HG02884 (cell line): Measurements from ENCODE around the gene GZMM.

Experiments used
- ATAC-seq: cut with Tn5 transposase; IDR thresholded peaks from one replicate; pipeline ENCODE4 v1.9.1; 2021; ENCODE audit warnings: mild to moderate bottlenecking, moderate library complexity; ENCODE audit not compliant: unreplicated experiment

GZMM gene

DNA sequence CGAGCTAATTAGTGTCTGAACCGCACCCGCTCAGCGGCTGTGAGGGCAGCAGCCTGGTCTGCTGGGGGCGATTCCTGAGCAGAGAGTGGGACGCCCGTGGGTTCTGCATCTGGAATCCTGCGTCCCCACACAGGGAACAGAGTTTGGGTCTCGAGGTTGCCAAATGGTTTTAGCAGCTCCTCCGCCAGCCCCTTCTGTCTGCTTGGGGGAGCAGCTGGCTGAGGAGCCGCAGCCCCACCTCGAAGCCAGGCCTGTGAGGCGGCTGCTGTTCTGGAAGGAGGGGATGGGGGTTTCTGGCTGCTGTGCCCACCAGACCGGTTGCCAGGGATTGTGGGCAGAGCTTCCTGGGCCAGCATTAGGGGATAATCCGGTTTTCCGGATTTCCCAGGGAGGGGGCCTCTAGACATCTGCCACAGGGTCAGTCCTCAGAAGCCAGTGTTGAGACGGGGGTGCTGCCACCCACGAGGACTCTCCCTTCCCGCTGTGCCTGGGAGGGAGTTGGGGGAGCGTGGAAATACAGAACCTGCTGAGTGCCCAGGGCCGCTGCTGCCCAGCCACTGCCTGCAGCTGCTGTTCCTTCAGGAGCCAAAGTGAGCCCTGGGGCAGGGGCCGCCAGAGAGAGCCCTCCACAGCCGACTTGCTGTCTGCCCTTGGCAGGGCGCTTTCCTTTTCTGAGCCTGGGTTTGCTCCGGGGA lies 10.3 kb upstream of the GZMM start:
- no peak for ATAC-seq

DNA sequence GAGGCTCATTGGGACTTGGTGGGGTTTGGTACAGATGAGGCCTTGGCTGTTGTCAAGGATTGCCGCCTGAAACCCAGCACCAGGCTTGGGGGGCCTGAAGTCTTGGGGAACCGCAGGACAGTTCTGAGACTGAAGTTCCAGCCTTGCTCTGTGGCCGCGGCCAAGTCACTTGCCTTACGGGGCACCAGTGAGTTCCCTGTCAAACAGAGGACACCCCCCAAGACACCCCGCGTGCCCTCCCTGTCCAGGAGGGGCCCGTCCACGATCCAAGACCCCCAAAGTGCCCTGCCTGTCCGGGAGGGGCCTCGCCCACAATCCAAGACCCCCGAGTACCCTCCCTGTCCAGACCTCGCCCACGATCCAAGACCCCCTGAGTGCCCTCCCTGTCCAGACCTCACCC lies 9.8 kb upstream of the GZMM start:
- no peak for ATAC-seq

DNA sequence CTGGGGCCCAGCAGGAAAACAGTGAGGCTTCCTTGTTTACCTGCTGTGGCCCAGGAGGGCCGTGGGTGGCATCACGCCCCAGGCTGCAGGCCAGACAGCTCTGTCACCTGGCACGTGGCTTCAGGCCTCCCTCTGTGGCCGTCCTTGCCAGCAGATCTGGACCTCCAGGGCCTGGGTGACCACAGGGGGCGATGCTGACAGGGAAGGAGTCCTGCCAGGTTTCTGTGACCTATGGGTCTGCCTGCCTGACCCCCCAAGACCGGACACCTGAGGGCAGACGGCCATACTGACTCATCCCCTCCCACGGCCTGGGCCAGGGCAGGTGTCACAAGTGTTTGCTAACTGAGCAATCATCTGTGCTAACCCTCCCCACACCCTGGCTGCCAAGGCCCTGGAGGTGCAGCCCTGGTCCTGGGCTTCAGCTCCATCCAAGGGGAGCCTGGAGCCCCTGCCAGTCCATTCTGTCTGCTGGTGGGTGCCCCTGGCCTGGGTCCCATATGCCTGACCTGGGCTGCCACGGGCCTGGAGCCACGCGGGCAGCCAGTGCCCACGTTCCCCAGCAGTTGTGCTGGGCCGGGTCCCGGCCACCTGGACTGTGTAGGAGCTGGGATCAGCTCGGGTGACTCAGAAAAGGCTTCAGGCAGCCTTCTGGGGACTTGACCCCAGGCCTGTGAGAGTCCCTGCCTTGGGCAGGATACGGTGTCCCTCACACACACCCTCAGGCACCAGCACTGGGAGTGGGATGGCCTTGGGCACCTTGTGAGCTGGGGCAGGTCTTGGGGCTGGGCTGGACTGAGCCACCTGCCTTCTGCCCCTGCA lies 8.6 kb upstream of the GZMM start:
- ATAC-seq, result no peak

DNA sequence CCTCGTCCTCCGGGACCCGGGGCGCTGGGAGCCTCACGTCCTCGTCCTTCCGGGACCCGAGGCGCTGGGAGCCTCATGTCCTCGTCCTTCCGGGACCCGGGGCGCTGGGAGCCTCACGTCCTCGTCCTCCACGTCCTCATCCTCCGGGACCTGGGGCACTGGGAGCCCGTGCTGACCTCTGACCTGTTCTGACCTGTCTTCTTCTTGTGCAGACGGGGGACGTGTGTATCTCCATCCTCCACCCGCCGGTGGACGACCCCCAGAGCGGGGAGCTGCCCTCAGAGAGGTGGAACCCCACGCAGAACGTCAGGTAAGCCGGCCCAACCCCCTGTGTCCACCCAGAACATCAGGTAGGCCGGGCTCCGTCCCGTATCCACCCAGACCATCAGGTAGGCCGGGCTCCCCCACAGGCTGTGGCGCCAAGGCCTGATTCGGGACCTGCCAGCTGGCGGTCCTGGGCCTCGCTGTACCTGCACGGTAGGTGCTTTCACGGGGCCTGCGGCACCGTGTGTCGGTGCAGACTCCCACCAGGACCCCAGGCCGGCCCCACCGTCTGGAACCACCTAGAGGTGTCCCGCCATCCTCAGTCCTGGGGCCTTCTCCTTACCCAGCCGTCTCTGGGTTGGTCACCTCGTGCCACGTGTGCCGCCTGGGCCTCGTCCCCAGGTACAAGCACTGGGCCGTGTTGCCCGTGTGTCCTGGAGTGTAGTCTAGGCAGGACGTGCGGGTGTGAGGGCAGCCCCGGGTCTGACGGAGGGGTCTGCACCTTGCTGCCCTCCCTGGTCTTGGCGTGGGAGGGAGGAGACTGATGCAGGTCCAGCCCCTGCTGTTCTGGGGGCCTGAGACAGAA lies 7.6 kb upstream of the GZMM start:
- ATAC-seq, result no peak

DNA sequence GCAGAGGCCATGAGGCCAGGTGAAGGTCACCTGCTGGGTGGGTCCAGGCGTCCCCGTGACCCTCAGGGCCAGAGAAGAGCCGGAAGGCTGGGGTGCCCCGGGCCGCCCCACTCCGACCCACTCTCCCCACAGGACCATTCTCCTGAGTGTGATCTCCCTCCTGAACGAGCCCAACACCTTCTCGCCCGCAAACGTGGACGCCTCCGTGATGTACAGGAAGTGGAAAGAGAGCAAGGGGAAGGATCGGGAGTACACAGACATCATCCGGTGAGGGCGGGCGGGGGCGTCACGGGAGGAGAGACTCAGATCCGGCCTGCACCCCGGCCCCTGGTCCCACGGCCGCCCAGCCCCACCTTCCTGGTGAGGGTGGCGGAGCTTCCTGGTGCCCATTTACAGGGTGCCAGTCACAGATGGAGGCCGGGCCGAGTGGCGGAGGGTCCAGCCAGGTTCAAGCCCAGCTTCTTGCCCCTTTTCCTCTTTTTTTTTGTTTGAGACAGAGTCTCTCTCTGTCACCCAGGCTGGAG lies 6.9 kb upstream of the GZMM start:
- no peak for ATAC-seq

DNA sequence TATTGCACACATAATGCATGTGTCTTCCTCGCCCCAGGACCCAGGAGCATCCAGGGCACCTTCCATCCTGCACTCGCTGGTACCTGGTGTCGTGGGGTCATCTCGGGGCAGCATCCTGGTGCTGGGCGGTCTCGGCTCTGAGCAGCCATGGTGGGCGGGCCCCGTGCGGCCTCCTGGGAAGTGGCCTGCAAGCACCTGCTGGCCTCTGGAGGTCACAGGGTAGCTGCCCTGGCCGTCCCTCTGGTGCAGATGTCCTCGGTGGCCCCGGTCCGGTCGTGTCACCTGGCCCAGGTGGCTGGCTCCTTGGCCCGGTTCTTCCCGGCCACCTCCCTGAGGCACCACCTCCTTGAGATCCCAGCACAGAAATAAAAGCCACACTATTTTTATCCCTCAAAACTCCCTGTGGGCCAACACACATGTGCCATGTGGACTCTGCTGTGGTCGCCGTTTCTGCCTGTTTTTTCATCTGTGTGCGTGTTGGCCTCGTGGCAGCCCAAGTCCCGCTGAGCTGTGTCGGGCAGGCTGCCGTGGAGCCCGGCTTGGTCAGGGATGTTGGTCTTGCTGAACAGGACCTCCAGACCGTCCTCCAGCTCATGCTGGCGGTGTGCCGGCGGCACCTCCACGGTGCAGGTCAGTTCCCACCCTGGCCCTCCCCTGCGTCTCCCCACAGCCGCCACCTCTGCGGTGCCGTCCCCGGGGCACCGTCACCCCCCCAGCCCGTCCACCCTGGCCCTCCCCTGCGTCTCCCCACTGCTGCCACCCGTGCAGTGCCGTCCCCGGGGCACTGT lies 5.0 kb upstream of the GZMM start:
- no peak for ATAC-seq

DNA sequence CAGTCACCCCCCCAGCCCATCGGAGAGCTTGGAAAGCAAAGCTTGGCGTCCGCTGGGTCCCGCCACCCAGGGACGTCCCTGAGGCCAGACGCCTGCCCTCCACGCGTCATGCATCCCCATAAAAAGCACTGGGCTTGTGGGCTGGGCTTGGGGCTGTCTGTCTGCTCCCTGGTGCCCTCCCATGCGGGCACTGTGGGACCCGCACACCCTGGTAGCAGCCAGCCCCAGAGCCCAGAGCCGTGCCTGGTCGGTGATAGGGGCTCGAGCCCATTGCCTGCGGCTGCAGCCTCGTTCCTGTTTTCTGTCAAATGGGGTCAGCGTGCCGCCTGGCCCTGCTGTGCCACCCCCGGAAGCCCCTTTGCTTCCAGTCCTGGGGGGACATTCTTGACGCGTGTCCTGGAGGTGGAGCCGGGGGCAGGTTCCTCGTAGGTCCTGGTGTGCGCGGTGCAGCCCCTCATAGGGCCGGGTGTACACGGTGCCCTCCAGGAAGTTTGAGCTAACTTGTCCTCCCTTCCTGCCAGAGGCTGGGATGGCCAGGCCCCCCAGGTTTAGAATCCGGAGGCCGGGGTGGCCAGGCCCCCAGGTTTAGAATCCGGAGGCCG lies 4.3 kb upstream of the GZMM start:
- ATAC-seq, result no peak

DNA sequence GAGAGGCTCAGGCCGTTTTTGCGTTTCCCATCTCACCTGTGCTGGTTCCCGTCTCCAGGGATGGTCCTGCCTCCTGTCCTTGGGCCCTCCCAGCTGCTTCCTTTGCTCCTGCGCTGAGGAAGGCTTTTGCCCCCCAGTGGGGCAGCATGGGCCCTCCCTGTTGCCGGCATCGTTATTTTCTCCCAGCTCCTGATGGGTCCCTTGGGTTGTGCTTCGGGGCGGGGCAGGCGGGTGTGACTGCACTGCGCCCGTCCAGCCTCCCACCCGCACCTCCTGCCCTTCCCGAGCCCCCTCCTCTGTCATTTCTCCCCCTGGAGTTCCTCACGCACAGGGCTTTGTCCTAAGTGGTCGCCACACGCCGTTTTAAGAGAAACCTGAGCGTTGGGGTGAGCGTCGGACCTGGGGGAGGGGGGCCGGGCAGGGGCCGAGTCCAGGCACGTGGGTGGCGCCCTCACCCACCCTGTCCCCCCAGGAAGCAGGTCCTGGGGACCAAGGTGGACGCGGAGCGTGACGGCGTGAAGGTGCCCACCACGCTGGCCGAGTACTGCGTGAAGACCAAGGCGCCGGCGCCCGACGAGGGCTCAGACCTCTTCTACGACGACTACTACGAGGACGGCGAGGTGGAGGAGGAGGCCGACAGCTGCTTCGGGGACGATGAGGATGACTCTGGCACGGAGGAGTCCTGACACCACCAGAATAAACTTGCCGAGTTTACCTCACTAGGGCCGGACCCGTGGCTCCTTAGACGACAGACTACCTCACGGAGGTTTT lies 2.8 kb upstream of the GZMM start:
- no peak for ATAC-seq

DNA sequence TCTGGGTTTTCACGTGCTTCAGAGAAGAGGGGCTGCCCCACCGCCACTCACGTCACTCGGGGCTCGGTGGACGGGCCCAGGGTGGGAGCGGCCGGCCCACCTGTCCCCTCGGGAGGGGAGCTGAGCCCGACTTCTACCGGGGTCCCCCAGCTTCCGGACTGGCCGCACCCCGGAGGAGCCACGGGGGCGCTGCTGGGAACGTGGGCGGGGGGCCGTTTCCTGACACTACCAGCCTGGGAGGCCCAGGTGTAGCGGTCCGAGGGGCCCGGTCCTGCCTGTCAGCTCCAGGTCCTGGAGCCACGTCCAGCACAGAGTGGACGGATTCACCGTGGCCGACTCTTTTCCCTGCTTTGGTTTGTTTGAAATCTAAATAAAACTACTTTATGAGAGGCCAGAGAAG lies 2.2 kb upstream of the GZMM start:
- ATAC-seq, result no peak

DNA sequence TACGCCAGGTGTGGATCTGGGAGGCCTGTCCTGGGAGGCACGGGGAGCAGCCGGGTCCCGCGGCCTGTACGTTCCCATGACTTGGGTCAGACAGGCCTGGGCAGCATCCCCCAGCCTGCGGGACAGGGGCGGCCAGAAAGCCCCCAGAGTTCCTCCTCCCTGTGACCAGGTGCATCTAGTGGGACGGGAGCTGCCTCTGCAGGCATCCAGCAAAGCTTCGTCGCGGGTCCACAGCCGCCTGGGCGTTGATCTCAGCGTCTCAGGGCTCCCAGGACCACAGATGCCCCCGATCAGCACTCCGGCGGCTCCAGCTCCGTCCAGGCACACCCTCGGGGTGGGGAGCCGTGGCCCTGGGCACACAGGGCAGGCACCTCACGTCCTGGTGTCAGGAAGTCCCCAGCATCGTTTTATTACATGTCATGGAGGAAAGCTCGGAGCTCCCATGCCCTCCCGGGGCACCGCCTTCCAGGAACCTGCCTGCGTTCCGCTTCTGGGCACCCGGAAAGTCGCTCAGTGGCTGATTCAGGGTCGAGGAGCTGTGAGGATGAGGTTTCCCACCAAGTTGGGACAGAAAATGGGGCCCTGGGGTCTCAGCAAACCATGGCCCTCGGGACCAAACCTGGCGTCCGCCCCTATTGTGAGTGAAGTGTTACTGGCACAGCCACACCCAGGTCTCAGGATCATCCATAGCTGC lies 1.5 kb upstream of the GZMM start:
- no peak for ATAC-seq

DNA sequence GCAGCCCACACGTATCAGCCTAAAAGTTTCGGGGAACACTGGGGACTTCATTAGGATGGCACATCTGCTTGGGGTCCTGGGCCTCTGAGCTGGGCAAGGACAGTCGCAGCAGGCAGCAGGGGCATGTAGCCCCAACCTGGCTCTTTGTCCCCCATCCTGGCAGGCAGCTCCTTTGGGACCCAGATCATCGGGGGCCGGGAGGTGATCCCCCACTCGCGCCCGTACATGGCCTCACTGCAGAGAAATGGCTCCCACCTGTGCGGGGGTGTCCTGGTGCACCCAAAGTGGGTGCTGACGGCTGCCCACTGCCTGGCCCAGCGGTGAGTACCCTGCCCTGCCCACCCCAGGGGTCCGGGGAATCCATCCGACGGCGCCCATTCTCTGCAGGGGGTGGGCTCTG lies 3.3 kb downstream of the GZMM start:
- ATAC-seq, result no peak

DNA sequence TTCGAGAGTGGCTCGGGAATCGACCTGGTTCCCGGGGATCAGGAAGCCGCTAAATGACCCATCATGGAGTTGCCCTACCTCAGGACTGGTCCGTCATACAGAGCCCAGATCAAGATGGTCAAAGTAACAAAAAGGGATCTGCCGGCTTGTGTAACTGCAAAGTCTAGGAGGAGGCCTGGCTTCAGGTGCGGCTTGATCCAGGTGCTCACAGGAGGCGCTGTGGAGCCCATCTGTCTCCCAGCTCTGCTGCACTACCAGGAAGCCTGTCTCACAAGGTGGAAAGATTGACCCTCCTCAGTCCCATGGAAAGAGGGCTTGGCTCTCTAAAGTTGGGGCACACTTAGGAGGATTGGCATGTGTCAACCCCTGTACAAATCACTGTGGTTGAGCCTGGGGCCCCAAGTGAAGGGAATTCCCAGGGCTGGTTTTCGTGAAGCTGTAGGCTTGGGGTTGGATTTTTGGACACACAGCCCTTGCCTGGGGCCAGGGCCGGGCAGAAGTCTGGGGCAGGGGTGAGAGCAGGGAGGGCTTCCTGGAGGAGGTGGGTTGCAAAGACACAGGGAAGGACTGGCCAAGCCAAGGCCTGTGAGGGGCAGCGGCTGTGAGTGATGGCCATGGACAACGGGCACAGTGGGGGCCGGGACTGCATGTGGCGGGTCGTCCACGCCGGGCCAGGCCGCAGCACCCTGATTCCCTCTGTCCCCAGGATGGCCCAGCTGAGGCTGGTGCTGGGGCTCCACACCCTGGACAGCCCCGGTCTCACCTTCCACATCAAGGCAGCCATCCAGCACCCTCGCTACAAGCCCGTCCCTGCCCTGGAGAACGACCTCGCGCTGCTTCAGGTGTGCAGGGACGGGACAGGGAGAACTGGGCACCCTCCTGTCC lies 4.2 kb downstream of the GZMM start:
- ATAC-seq, result no peak

DNA sequence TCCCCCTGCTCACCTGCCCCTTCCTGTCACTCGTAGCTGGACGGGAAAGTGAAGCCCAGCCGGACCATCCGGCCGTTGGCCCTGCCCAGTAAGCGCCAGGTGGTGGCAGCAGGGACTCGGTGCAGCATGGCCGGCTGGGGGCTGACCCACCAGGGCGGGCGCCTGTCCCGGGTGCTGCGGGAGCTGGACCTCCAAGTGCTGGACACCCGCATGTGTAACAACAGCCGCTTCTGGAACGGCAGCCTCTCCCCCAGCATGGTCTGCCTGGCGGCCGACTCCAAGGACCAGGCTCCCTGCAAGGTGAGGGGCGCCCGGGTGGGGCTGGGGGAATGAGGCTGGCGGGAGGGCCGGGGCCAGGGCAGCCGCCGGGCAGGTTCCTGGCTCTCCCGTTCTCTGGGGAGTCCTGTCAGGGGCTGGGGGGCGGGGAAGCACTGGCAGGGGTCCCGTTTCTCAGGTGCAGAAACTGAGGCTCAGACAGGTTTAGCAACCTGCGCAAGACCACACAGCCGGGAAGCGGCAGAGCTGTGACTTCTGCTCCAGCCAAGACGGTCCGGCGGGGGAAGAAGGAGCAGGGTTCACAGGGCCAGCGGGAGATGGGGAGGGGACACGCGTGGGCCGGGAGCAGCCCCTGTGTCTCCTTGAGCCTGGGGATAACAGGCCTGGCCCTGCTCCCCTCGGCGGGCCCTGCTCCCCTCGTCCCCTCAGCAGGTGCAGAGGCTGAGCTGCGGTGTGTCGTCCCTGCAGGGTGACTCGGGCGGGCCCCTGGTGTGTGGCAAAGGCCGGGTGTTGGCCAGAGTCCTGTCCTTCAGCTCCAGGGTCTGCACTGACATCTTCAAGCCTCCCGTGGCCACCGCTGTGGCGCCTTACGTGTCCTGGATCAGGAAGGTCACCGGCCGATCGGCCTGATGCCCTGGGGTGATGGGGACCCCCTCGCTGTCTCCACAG lies 5.3 kb downstream of the GZMM start:
- ATAC-seq, result no peak

DNA sequence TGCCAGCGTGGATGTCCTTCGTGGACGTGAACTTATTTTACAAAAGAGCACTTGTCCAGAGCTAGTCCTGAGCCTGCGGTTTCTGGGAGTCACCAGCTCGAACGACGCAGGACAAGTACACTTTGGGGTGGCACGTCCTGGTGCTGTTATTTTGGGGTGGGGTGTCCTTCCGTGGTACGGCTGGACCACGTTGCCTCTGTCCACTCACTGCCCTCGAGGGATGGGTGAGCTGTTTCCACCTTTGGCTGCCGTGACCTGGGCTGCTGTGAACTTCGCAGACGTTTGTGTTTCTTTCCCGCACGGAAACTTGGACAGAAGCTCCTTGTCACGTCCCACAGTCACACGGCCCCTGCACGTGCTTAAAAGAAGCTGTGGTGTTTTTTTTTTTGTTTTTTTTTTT lies 11.0 kb downstream of the GZMM start:
- ATAC-seq, result no peak

DNA sequence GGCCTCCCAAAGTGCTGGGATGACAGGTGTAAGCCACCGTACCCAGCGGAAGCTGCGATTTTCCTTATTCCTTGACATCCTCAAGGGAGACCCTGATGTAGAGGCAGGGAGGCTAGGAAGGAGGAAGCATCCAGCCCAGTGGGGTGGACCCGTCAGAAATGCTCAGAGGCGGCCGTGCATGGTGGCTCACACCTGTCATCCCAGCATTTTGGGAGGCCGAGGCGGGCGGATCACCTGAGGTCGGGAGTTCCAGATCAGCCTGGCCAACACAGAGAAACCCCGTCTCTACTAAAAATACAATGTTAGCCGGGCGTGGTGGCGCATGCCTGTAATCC lies 11.6 kb downstream of the GZMM start:
- ATAC-seq, result no peak

DNA sequence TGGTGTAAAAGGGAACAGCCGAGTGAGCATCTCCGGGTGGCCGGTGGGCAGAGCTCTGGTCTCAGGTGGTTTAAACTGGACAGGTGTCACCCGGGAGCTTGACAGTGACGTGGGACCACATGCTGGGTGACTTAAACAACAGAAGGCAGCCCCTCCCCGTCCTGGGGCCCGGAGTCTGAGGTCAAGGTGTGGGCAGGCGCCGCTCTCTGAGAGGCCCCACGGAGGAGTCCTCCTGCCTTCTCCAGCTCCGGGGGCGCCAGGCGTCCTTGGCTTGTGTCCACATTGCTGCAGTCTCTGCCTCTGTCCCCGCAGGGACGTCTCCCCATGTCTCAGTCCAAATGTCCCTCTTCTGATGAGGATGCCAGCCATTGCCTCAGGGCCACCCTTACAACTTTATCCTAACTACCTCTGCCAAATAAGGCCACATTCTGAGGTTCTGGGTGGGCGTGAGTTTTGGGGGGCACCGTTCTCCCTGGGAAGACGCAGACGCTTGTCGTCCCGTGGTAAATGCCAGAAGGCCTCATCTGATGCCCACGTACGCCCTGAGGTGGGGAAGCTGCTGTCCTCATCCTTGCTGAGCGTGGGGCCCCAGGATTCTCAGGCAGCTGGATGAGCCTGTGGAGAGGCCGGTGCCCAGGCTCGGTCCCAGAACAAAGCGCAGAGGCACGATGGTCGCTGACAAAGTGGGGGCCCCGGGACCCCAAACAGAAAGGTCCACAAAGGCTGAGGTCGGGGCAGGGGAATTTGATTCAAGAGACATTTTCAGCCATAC lies 12.9 kb downstream of the GZMM start:
- ATAC-seq, result no peak
